Stimulated activated CD4-positive, alpha-beta T cell treated with anti-CD3 and anti-CD28 coated beads, Interleukin-12 subunit alpha, Interleukin-12 subunit beta, amount 100 ng/mL, for 24 hours (primary cell): ENCODE results near the gene DIRAS3.
"Not testable (repeated sequence)": the region's sequence is repeated elsewhere in the genome, so short reads cannot be mapped to it uniquely, and the experiment has no call there.

Experiments used
- DNase-seq, 2 experiments: peaks; one replicate each; pipeline ENCODE4 v3.0.0-alpha.2; 2020; ENCODE audit warnings: low read depth in 2 of 2

DIRAS3 gene

GRCh38 chr1:68024635-68025338 is 25.6 kb downstream of the DIRAS3 start:
- no peak for DNase-seq

GRCh38 chr1:68016381-68016780 is 34.0 kb downstream of the DIRAS3 start:
- no peak for DNase-seq

DNA sequence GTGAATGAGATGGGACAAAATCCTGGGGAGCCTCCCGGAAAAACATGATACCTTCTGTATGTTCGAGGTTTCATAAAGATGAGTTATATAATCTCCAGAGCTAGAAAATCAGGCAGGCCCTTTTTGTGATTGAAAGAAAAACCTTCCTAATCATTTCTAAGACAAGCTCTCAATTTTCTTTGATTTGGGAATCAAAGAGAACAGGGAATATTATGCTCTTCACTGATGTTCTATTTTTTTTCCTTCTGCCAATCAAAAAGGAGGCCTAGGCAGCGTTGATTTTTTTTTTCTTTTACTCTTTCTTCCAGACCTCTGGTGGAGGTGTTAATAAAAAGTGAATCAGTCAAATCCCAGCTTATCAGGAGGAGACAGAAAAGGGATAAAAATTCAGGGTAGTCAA is 34.5 kb downstream of the DIRAS3 start:
- DNase-seq, result no peak

- DNase-seq, result no peak
These were observed 35.1 kb downstream of the DIRAS3 start for GRCh38 chr1:68015369-68015768.

DNA sequence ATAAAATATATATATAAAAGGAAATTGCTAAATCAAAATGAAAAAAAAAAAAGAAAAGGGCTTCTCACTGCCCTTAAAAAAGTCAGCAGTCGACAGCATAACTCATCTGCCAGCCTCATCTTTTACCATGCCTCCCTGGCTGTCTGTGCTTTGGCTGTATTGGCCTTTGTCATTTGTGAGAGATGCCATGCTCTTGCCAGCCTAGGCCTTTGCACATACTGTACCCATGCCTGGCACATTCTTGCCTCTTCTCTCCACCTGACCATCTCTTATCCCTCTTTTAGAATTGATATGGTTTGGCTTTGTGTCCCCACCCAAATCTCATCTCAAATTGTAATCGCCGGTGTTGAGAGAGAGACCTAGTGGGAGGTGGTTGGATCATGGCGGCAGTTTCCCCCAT is 37.1 kb downstream of the DIRAS3 start:
- DNase-seq, result no peak

DNA sequence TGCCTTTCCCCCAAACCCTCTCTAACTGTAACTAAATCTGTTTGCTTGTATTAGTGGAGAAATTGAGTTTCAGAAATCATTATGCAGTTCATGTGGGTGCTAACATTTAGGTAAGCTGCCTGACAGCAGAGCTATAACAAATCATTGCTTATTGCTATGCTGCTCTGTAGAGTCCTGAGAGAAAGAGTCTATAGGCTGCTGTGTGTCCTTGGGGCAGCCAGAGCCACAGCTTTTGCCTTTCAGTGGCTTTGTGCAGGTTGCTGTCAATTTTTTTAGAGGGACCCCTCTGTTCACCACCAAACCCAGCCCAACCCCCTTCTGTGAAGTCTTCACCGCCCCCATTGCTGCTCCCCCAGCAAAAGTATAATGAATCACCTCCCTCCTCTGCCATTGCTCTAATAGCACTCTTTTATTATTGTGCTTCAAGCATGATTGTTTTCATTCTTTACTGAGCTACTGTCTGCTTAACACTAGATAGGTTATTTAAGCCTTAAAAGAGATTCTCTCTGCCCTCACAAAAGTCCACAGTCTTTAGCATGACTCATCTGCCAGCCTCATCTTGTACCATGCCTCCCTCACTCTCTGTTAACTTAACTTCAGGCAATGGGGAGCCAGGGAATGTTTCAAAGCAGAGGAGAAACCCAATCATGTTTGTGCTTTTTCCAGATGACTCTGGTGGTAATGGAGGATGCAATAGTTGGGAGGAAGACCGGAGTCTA is 38.6 kb downstream of the DIRAS3 start:
- DNase-seq, result no peak

GRCh38 chr1:68010543-68010942 is 39.9 kb downstream of the DIRAS3 start:
- no peak for DNase-seq

DNA sequence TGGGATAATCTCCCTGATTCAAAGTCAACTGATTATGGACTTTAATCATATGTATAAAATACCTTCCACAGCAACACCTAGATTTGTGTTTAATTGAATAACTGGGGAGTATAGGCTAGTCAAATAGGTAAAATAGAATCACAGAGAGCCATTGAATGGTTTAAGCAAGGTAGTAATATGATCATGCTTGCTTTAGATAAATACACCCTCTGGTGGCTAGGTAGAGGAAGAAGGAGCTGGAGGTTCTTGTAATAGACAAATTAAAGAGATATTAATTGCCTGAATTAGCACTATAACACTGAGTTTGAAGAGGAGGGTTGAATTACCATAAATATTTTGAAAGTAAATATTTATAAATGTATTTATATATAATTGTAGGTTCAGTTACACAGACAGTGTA is 40.3 kb downstream of the DIRAS3 start:
- DNase-seq, result no peak

GRCh38 chr1:68003626-68004025 is 46.8 kb downstream of the DIRAS3 start:
- not testable (repeated sequence) for DNase-seq

- no peak for DNase-seq
These were observed 50.2 kb downstream of the DIRAS3 start for GRCh38 chr1:68000191-68000590.

DNA sequence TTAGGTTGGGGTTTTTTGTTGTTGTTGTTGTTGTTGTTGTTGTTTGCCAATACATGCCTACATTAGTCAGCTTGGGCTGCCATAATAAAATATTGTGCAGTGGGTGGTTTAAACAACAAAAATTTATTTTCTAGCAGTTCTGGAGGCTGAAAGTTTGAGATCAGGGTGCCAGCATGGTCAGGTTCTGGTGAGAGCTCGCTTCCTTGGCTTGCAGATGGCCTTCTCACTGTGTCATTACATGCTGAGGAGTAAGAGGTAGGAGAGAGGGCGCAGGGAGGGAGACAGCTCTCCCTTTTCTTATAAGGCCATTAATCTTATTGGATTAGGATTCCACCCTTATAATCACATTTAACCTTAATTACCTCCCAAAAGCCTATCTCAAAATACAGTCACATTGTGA is 52.7 kb downstream of the DIRAS3 start:
- no peak for DNase-seq
